GM12878 (cell line): ENCODE results near the gene GALNT17.

Experiments
- BRCA1 ChIP-seq: IDR thresholded peaks from 2 replicates; pipeline ENCODE4 v1.6.1; 2011; ENCODE audit warnings: low read depth, low read length, improper control_type of control experiment
- CEBPZ ChIP-seq: fragments of 150-350 bp; IDR thresholded peaks from 2 replicates; pipeline ENCODE4 v1.6.1; 2016; ENCODE audit warnings: low read depth, low read length
- CREM ChIP-seq: IDR thresholded peaks from 2 replicates; pipeline ENCODE4 v1.6.1; 2014; ENCODE audit warnings: antibody characterized with exemption, low read depth
- CTCF ChIP-seq, 3 experiments: IDR thresholded peaks in 2 of 3; conservative IDR thresholded peaks in 1 of 3; 2 replicates each; pipeline ENCODE4 v1.5.1; 2011; ENCODE audit warnings: low read depth in 3 of 3, low read length in 3 of 3, mild to moderate bottlenecking in 3 of 3, control low read depth in 2 of 3, moderate library complexity in 2 of 3, inconsistent platforms in 1 of 3, mixed read lengths in 1 of 3; ENCODE audit not compliant: control insufficient read depth in 2 of 3, insufficient read depth in 1 of 3; ENCODE audit errors: extremely low read depth in 1 of 3
- JUND ChIP-seq: IDR thresholded peaks from 2 replicates; pipeline ENCODE4 v1.6.1; 2012; ENCODE audit warnings: low read depth, mild to moderate bottlenecking, low read length, improper control_type of control experiment, moderate library complexity
- POLR2A ChIP-seq: IDR thresholded peaks from 2 replicates; pipeline ENCODE4 v1.6.1; 2011; ENCODE audit warnings: low read depth, mild to moderate bottlenecking, low read length
- SMC3 ChIP-seq: IDR thresholded peaks from 2 replicates; pipeline ENCODE4 v1.6.1; 2011; ENCODE audit warnings: low read length, improper control_type of control experiment, borderline replicate concordance

- TF ChIP-seq CEBPZ: no peak
- TF ChIP-seq POLR2A: no peak
- no peak for TF ChIP-seq CTCF (IDR thresholded peaks at IDR 0.05 in 2 of 3, conservative IDR thresholded peaks at IDR 0.05 in 1 of 3; ENCODE audit: control insufficient read depth in 2 of 3, extremely low read depth in 1 of 3, insufficient read depth in 1 of 3, low read depth in 3 of 3, low read length in 3 of 3)
- TF ChIP-seq BRCA1: no peak
- TF ChIP-seq SMC3: no peak
- no peak for TF ChIP-seq CREM
- no peak for TF ChIP-seq JUND
Measured at GRCh38 chr7:71220210-71220695, 88.3 kb downstream of the GALNT17 start.
